GM12801 (cell line): ENCODE results near the gene CCSER1.

Source experiments
- TF ChIP-seq, protein P1 (sequence below): IDR thresholded peaks from one replicate; pipeline ENCODE4 v1.5.1; 2011; ENCODE audit warnings: control low read depth; ENCODE audit not compliant: insufficient read length; ENCODE audit errors: extremely low read depth

CCSER1 gene

DNA sequence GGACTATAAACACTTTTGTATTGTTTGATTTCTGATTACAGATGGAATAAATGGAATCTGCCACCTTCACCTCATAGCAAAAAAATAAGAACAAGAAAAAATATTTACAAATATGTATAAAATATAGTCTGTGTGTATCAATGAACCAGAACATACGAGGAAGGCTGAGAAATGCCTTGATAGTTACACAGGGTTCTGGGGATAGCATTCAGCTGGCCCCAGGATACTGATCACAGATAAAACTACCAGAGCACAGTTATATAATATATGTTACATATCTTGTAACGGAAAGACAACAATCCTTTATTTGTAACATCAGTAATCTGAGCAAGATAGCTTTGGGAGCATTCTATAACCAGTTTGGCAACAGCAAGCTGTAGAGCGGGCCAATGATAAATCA, 1101.5 kb downstream of the CCSER1 start:
- TF ChIP-seq, protein P1, sequence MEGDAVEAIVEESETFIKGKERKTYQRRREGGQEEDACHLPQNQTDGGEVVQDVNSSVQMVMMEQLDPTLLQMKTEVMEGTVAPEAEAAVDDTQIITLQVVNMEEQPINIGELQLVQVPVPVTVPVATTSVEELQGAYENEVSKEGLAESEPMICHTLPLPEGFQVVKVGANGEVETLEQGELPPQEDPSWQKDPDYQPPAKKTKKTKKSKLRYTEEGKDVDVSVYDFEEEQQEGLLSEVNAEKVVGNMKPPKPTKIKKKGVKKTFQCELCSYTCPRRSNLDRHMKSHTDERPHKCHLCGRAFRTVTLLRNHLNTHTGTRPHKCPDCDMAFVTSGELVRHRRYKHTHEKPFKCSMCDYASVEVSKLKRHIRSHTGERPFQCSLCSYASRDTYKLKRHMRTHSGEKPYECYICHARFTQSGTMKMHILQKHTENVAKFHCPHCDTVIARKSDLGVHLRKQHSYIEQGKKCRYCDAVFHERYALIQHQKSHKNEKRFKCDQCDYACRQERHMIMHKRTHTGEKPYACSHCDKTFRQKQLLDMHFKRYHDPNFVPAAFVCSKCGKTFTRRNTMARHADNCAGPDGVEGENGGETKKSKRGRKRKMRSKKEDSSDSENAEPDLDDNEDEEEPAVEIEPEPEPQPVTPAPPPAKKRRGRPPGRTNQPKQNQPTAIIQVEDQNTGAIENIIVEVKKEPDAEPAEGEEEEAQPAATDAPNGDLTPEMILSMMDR: no peak

DNA sequence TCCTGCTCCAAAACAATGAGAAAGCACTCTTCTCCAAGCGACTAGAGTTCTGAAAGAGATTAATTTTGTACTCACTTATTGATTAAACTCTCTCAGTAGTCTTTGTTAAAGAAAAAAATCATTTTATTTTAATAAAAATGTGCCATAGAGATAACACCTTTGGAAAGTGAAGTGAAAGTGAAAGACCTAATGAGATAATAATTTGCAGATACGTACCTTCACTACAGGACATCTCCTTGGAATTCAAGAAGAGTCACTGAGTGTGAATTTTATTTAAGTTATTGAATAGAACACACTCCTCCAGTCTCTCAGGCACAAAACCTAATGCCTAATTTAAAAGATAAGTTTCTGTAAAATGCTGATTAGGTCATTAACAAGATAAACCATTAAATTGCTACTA, 1106.0 kb downstream of the CCSER1 start:
- TF ChIP-seq, protein P1: no peak

DNA sequence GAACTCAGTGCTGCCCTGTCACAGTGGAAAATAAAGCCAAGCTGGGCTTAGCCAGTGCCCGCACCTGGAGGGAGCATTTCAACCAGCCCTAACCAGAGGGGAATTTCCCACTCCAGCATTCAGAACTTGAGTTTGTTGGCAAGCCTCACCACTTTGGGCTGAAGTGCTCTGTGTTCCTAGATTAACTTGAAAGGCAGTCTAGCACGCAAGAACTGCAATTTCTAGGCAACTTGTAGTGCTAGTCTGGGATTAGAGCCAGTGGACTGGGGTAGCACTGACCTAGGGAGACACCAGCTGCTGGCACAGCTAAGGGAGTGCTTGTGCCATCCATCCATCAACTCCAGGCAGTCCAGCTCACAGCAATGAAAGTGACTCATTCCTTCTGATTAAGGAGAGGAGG, 1115.9 kb downstream of the CCSER1 start:
- TF ChIP-seq, protein P1: no peak

DNA sequence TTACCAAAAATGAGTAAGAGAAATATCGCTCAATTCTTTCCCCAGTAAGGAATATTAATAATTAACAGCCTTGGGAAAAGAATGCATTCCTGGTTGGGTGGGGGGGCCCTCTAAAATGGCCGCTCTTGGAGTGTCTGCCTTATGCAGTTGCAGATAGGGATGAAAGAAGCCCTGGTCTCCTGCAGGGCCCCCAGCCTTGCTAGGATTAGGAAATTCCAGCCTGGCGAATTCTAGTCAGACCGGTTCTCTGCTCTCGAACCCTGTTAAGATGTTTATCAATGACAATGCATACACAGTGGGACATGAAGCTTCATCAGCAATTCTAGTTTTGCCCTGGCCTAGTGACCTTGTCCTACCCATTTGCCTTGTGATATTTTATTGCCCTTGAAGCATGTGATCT, 1128.8 kb downstream of the CCSER1 start:
- TF ChIP-seq, protein P1: no peak

DNA sequence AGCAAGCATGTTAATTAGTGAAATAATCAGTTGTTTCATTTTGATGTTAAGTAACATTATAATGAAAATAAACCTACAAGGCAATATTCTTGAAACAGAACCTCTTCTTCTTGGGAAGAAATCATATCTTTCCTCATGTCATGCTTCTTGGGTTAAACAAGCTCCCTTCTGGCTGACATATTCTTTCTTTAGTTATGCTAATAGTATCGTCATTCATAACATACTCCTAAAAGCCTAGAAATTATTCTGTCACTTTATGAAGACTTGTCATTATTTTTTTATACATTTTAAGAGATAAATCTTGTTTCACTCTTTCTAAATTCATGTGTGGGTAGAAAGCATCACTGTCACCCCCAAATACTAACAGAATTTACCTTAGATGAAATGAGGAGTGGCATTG, 1129.6 kb downstream of the CCSER1 start:
- TF ChIP-seq, protein P1: no peak

DNA sequence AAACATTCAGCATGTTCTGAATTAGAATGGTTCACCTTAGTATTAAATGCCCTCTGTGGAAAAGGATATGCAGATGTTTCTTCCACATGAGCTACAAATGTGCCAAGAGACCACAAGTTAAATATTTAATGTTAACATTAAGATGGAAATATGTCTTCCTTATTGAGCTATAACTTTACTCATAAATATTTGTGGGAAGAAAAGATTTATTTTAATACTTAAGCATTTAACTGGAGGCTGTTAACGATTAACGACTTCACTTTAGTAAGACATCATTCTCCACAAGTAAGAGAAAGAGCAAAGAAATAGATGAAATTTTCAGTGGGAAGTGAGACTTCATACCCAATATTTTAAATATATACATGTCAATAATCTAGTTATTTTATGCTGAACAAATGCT, 1130.5 kb downstream of the CCSER1 start:
- TF ChIP-seq, protein P1: no peak

DNA sequence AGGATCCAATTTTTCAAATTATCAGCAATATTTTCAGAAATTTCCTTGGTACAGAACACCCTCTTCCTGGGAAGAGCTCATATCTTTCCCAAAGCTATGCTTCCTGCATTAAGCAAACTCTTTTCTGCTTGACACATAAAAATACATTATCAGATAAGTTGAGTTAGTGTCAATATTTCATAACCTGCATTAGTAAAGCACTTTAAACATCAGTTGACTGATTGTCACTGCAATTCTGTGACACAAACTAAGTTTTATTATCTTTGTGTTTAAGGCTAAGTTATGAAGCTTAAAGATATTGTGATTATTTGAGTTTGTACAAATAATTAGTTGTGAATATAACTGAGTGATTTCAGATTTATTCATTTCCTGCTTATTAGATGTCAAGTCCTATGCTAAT, 1131.1 kb downstream of the CCSER1 start:
- TF ChIP-seq, protein P1: no peak

DNA sequence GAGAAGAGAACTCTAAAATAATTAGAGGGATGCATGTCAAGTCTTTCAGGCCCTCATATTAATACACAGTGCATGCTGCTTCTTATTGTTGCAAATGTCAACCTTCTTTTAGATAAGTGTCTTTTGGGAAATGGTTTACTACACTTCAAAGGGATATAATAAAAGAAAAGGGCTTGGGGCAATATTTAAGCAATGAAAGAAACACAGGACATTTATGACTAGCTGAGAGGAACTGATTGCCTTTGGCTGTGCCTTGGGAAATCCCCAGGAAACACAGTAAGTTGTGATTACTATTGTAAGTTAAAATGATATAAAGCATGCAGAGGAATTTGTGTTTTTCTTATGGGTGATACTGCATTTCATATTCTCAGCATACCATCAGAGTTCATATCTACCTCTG, 1140.3 kb downstream of the CCSER1 start:
- TF ChIP-seq, protein P1: no peak
